ENCODE measurements around the gene CHL1. TPM values are rescaled to one million over a fixed set of nuclear protein-coding genes. Genes with fewer than 3 reads are reported as not detected.

Gene CHL1
- polyA plus RNA-seq, 4 donors, result under 0.01 to 6.6 (median 1.9) TPM

DNA sequence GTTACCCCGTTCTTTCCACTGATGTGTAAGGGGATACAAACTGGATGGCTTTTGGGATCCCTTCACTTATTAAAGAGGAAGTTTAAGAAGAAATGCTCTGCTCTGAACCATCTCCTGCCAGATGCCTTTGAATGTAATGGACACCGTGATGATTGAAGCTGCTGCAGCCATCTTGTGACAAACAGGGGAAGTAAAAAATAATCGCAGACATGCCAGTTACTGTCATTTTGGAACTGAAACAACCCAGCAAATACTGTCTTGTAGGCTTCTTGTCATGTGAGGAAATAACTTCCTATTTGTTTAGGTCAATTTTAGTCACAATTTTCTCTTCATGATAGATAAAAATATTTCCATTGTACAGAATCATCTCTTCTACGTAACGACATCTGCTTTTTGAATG lies 224.0 kb downstream of the CHL1 start:
- Histone ChIP-seq H3K4me3 (ENCODE audit: low read depth in 1 of 3, low read length in 3 of 3) (no peak overlapping the region), H3K36me3 (ENCODE audit: control insufficient read depth in 3 of 3, insufficient read depth in 2 of 3, low read depth in 1 of 3, low read length in 3 of 3) (no peaks in the 10 kb centered on the region), H3K27ac (ENCODE audit: low read depth in 1 of 3, low read length in 2 of 3) (no peak overlapping the region), H3K9me3 (ENCODE audit: control insufficient read depth in 2 of 2, insufficient read depth in 1 of 2, low read depth in 1 of 2, low read length in 1 of 2) (no peaks in the 10 kb centered on the region), H3K4me1 (ENCODE audit: control insufficient read depth in 3 of 3, insufficient read depth in 2 of 3, low read depth in 1 of 3, low read length in 2 of 3) (no peaks in the 10 kb centered on the region), H3K27me3 (ENCODE audit: control insufficient read depth in 3 of 3, insufficient read depth in 3 of 3, low read length in 3 of 3) (no peaks in the 10 kb centered on the region)
- no peak for DNase-seq
- WGBS, 3 donors, result 84 to 88% (median 85%) methylated on average over 5 of the region's 5 CpGs
- no peak for FAIRE-seq

DNA sequence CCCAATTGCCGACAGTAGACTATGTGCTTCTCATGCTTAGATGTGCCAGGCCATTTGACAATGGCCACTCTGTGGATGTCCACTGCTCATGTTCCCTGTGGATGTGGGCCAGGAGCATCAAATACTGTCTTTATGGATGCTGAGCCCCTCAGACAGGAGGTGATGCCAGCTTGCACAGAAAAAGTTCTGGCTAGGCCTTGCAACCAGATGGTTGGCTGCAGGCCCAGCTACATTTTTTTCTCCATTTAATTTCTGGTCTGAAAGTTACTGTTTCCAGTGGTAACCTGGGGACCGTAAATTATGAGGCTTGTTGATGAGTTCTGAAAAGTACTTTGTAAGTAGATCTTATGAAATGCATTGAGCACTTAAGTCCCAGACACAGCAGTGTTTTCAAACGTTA lies 228.5 kb downstream of the CHL1 start:
- H3K27me3 ChIP-seq (ENCODE audit: control insufficient read depth in 3 of 3, insufficient read depth in 3 of 3, low read length in 3 of 3), result no peaks in the 10 kb centered on the region
- WGBS, 3 donors, result 64 to 78% (median 74%) methylated on average over 3 of the region's 3 CpGs
- no peaks in the 10 kb centered on the region for H3K36me3 ChIP-seq (ENCODE audit: control insufficient read depth in 3 of 3, insufficient read depth in 2 of 3, low read depth in 1 of 3, low read length in 3 of 3)
- H3K9me3 ChIP-seq (ENCODE audit: control insufficient read depth in 2 of 2, insufficient read depth in 1 of 2, low read depth in 1 of 2, low read length in 1 of 2), result no peaks in the 10 kb centered on the region
- H3K27ac ChIP-seq (ENCODE audit: low read depth in 1 of 3, low read length in 2 of 3), result no peak overlapping the region
- FAIRE-seq, result no peak
- H3K4me1 ChIP-seq (ENCODE audit: control insufficient read depth in 3 of 3, insufficient read depth in 2 of 3, low read depth in 1 of 3, low read length in 2 of 3), result no peaks in the 10 kb centered on the region
- H3K4me3 ChIP-seq (ENCODE audit: low read depth in 1 of 3, low read length in 3 of 3), result no peak overlapping the region
- no peak for DNase-seq

DNA sequence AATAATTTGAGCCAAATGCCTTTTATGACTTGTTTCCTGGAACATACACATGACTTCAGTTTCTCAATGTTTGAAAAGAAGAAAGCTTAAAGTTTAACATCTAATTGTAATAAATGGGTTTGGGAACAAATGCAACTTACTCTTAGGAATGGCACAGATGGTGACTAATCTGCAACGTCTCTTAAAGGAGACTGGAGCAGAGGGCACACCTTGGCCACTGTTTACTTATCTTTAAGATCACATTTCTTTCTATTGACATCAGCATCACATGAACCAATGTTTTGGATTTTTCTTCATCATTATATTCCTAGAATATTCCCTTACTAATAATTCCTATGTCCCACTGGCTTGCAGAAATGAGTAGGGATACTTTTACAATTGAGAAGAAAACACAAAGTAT lies 229.5 kb downstream of the CHL1 start:
- Histone ChIP-seq H3K9me3 (ENCODE audit: control insufficient read depth in 2 of 2, insufficient read depth in 1 of 2, low read depth in 1 of 2, low read length in 1 of 2) (no peaks in the 10 kb centered on the region), H3K36me3 (ENCODE audit: control insufficient read depth in 3 of 3, insufficient read depth in 2 of 3, low read depth in 1 of 3, low read length in 3 of 3) (no peaks in the 10 kb centered on the region), H3K27ac (ENCODE audit: low read depth in 1 of 3, low read length in 2 of 3) (no peak overlapping the region), H3K27me3 (ENCODE audit: control insufficient read depth in 3 of 3, insufficient read depth in 3 of 3, low read length in 3 of 3) (no peaks in the 10 kb centered on the region), H3K4me1 (ENCODE audit: control insufficient read depth in 3 of 3, insufficient read depth in 2 of 3, low read depth in 1 of 3, low read length in 2 of 3) (no peaks in the 10 kb centered on the region), H3K4me3 (ENCODE audit: low read depth in 1 of 3, low read length in 3 of 3) (no peak overlapping the region)
- 9 to 42% (median 13%) methylated on average over 1 of the region's 1 CpG for WGBS, 3 donors
- DNase-seq (peak in 1 of 2 donors; percentile 25), FAIRE-seq (no peak)

DNA sequence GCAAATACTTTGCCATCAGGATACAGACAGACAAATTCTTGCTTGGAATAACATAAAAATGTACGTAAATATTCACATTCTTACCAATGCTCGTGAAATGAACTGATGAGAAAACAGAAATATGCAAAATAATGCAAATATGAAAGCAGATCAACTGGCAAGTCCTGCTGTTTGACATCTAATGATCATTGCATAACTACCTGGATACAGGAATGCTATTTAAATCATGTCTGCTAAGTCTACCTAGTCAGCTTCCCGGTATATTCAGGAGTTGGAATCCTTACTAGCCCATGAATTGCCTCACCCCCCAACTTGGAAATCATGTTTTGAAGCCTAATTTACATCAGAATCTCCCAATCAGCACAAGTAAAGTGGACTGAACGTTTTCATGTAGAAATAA lies 230.6 kb downstream of the CHL1 start:
- DNase-seq (no peak), FAIRE-seq (no peak)
- Histone ChIP-seq H3K27ac (ENCODE audit: low read depth in 1 of 3, low read length in 2 of 3) (no peak overlapping the region), H3K27me3 (ENCODE audit: control insufficient read depth in 3 of 3, insufficient read depth in 3 of 3, low read length in 3 of 3) (no peaks in the 10 kb centered on the region), H3K4me3 (ENCODE audit: low read depth in 1 of 3, low read length in 3 of 3) (no peak overlapping the region), H3K4me1 (ENCODE audit: control insufficient read depth in 3 of 3, insufficient read depth in 2 of 3, low read depth in 1 of 3, low read length in 2 of 3) (no peaks in the 10 kb centered on the region), H3K36me3 (ENCODE audit: control insufficient read depth in 3 of 3, insufficient read depth in 2 of 3, low read depth in 1 of 3, low read length in 3 of 3) (no peaks in the 10 kb centered on the region), H3K9me3 (ENCODE audit: control insufficient read depth in 2 of 2, insufficient read depth in 1 of 2, low read depth in 1 of 2, low read length in 1 of 2) (no peaks in the 10 kb centered on the region)
- 47 to 61% (median 50%) methylated on average over 4 of the region's 4 CpGs for WGBS, 3 donors

DNA sequence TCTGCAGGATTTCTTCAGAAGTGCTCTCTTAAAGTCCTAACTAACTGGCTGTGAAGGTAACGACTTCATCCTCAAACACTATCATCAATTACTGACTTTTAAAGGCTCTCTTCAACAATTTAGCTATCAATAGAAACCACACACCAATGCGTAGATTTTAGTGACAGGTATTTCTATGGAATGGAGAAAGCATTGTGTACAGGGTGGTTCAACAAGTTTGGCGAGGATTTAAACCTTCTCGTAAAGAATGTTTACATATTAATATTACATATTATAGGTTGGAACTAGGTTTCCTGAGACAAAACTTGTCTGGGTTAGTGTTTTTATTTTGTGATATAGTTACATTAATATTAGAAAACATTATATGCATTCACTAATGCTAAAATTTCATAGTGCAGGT lies 233.6 kb downstream of the CHL1 start:
- Histone ChIP-seq H3K27me3 (ENCODE audit: control insufficient read depth in 3 of 3, insufficient read depth in 3 of 3, low read length in 3 of 3) (no peaks in the 10 kb centered on the region), H3K36me3 (ENCODE audit: control insufficient read depth in 3 of 3, insufficient read depth in 2 of 3, low read depth in 1 of 3, low read length in 3 of 3) (no peaks in the 10 kb centered on the region), H3K9me3 (ENCODE audit: control insufficient read depth in 2 of 2, insufficient read depth in 1 of 2, low read depth in 1 of 2, low read length in 1 of 2) (no peaks in the 10 kb centered on the region), H3K27ac (ENCODE audit: low read depth in 1 of 3, low read length in 2 of 3) (no peak overlapping the region), H3K4me1 (ENCODE audit: control insufficient read depth in 3 of 3, insufficient read depth in 2 of 3, low read depth in 1 of 3, low read length in 2 of 3) (no peaks in the 10 kb centered on the region), H3K4me3 (ENCODE audit: low read depth in 1 of 3, low read length in 3 of 3) (no peak overlapping the region)
- FAIRE-seq (no peak), DNase-seq (no peak)
- WGBS, 3 donors, result 56 to 76% (median 67%) methylated on average over 4 of the region's 4 CpGs

DNA sequence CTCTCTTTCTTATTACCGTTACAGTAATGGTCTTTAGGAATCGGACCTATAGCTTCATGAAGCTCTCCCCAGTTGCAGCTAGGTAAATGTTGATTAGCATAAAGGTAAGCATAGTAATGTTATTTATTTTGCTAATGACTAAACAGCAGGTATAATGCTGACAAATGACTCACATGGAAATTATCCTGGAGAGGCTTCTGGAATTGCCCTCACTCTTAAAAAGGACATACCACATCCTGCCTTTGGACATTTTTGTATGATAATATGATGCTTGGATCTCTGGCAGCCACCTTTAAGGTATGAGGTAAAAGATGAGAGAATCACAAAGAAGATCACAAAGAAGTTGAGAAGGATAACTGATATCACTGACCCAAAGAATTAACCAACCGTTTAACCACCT lies 238.6 kb downstream of the CHL1 start:
- no peak overlapping the region for H3K27ac ChIP-seq (ENCODE audit: low read depth in 1 of 3, low read length in 2 of 3)
- H3K27me3 ChIP-seq (ENCODE audit: control insufficient read depth in 3 of 3, insufficient read depth in 3 of 3, low read length in 3 of 3), result no peaks in the 10 kb centered on the region
- H3K4me3 ChIP-seq (ENCODE audit: low read depth in 1 of 3, low read length in 3 of 3), result no peak overlapping the region
- H3K4me1 ChIP-seq (ENCODE audit: control insufficient read depth in 3 of 3, insufficient read depth in 2 of 3, low read depth in 1 of 3, low read length in 2 of 3), result no peaks in the 10 kb centered on the region
- no peaks in the 10 kb centered on the region for H3K36me3 ChIP-seq (ENCODE audit: control insufficient read depth in 3 of 3, insufficient read depth in 2 of 3, low read depth in 1 of 3, low read length in 3 of 3)
- WGBS, 3 donors, result 29 to 46% (median 39%) methylated on average over 3 of the region's 3 CpGs
- FAIRE-seq (no peak), DNase-seq (no peak)
- no peaks in the 10 kb centered on the region for H3K9me3 ChIP-seq (ENCODE audit: control insufficient read depth in 2 of 2, insufficient read depth in 1 of 2, low read depth in 1 of 2, low read length in 1 of 2)

DNA sequence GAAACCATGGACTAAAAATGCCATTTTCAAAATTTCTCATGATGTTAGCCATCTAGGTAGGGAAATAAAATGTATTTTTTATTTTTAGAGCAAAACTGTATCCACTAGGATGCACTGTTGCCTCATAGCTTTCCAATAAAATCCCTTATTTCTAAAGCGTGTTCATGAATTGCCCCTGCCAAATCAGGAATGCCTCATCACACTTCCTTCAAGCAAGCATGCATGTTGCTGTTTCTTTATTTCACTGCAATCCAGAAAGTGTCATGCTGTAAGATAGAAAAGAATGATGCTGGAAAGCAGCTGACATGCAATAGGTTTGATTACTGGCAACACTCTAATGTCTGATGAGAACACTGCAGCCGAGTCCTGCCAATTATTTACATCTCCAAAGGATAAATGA lies 239.5 kb downstream of the CHL1 start:
- no peak overlapping the region for H3K27ac ChIP-seq (ENCODE audit: low read depth in 1 of 3, low read length in 2 of 3)
- no peak overlapping the region for H3K4me3 ChIP-seq (ENCODE audit: low read depth in 1 of 3, low read length in 3 of 3)
- H3K9me3 ChIP-seq (ENCODE audit: control insufficient read depth in 2 of 2, insufficient read depth in 1 of 2, low read depth in 1 of 2, low read length in 1 of 2), result no peaks in the 10 kb centered on the region
- H3K36me3 ChIP-seq (ENCODE audit: control insufficient read depth in 3 of 3, insufficient read depth in 2 of 3, low read depth in 1 of 3, low read length in 3 of 3), result no peaks in the 10 kb centered on the region
- H3K27me3 ChIP-seq (ENCODE audit: control insufficient read depth in 3 of 3, insufficient read depth in 3 of 3, low read length in 3 of 3), result no peaks in the 10 kb centered on the region
- 39 to 58% (median 40%) methylated on average over 2 of the region's 2 CpGs for WGBS, 3 donors
- no peaks in the 10 kb centered on the region for H3K4me1 ChIP-seq (ENCODE audit: control insufficient read depth in 3 of 3, insufficient read depth in 2 of 3, low read depth in 1 of 3, low read length in 2 of 3)
- FAIRE-seq (no peak), DNase-seq (no peak)

DNA sequence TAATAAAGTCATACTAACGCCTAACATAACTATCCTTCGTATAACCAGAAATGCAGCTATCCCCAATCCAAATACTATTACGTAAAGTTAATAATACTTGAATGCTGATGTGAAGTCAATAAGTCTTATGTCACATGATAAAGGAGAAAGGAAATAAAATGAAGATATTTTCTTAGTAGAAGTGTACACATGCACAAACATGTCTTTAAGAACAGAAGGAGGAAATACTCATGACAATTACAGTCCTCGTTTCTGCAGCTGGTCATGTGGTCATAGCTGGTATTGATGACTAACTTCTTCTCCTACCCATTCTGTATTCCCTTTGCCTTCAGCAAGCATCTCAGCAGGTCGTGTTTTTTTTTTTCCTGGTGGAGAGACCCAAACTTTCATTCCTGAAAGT lies 244.3 kb downstream of the CHL1 start:
- Histone ChIP-seq H3K27me3 (ENCODE audit: control insufficient read depth in 3 of 3, insufficient read depth in 3 of 3, low read length in 3 of 3) (no peaks in the 10 kb centered on the region), H3K27ac (ENCODE audit: low read depth in 1 of 3, low read length in 2 of 3) (no peak overlapping the region), H3K4me1 (ENCODE audit: control insufficient read depth in 3 of 3, insufficient read depth in 2 of 3, low read depth in 1 of 3, low read length in 2 of 3) (no peaks in the 10 kb centered on the region), H3K9me3 (ENCODE audit: control insufficient read depth in 2 of 2, insufficient read depth in 1 of 2, low read depth in 1 of 2, low read length in 1 of 2) (peaks cover 0 to 9% of the 10 kb centered on the region in 2 donors), H3K36me3 (ENCODE audit: control insufficient read depth in 3 of 3, insufficient read depth in 2 of 3, low read depth in 1 of 3, low read length in 3 of 3) (no peaks in the 10 kb centered on the region), H3K4me3 (ENCODE audit: low read depth in 1 of 3, low read length in 3 of 3) (no peak overlapping the region)
- whole genome bisulfite sequencing, 3 donors, result 60 to 75% (median 66%) methylated on average over 5 of the region's 5 CpGs
- DNase-seq (no peak), FAIRE-seq (no peak)

DNA sequence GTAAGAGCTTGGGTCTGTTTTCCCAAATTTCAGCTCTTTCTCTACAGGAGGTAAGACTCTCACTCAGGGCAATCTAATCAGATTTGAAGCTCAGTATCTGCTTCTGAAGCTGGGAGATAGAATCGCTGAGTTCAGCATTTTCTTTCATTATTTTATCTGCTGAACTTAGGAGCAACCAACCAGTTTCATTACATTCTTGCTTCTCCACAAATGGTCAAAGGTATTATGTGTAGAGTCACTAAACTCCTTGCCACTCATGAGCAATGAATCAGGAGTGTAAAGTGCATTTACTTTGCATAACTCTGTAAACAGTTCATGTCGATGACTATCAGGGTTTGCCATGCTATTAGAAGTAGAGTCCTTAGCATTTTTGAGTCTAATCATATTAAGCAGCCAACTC lies 249.4 kb downstream of the CHL1 start:
- no peaks in the 10 kb centered on the region for H3K27me3 ChIP-seq (ENCODE audit: control insufficient read depth in 3 of 3, insufficient read depth in 3 of 3, low read length in 3 of 3)
- FAIRE-seq (no peak), DNase-seq (peak in 1 of 2 donors; percentile 40)
- no peaks in the 10 kb centered on the region for H3K36me3 ChIP-seq (ENCODE audit: control insufficient read depth in 3 of 3, insufficient read depth in 2 of 3, low read depth in 1 of 3, low read length in 3 of 3)
- H3K4me3 ChIP-seq (ENCODE audit: low read depth in 1 of 3, low read length in 3 of 3), result no peak overlapping the region
- H3K4me1 ChIP-seq (ENCODE audit: control insufficient read depth in 3 of 3, insufficient read depth in 2 of 3, low read depth in 1 of 3, low read length in 2 of 3), result no peaks in the 10 kb centered on the region
- WGBS, 3 donors, result 45 to 66% (median 55%) methylated on average over 2 of the region's 2 CpGs
- H3K9me3 ChIP-seq (ENCODE audit: control insufficient read depth in 2 of 2, insufficient read depth in 1 of 2, low read depth in 1 of 2, low read length in 1 of 2), result peaks cover 0 to 9% of the 10 kb centered on the region in 2 donors
- peak overlapping the region in 1 of 3 donors; percentile 40 for H3K27ac ChIP-seq (ENCODE audit: low read depth in 1 of 3, low read length in 2 of 3)

Data from small intestine (tissue), 7 donors.